ENCODE data around the gene AP1G1.
"Not testable (repeated sequence)": the region's sequence is repeated elsewhere in the genome, so short reads cannot be mapped to it uniquely, and the experiment has no call there.

AP1G1 gene

DNA sequence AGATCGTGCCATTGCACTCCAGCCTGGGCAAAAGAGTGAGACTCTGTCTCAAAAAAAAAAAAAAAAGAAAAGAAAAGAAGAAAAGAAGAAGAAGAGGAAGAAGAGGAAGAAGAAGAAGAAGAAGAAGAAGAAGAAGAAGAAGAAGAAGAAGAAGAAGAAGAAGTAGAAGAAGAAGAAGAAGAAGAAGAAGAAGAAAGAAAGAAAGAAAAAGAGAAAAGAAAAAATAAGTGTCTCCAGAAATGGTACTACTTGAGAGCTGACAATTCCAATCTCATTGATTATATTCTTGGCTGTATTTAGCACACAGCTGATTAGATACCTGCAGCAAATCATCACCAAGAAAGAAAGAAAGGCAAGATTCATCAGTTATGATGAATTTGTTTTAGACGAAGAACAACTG lies 23.5 kb upstream of the AP1G1 start:
- not testable (repeated sequence) for H3K27ac Mint-ChIP-seq, H3K9me3 Mint-ChIP-seq, H3K27me3 Mint-ChIP-seq, H3K4me1 Mint-ChIP-seq, H3K36me3 Mint-ChIP-seq, H3K4me3 Mint-ChIP-seq

DNA sequence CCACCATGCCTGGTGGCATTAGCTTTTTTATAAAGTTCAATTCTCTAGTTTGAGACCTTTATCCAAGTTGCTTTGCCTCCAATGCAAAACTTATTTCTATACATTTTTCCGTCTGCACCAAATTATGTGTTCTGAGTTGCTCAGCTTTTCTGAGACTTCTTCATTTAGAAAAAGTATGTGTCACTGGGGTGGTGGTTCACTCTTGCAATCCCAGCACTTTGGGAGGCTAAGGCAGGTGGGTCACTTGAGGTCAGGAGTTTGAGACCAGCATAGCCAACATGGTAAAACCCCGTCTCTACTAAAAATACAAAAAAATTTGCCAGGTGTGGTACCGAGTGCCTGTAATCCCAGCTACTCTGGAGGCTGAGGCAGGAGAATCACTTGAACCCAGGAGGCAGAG lies 23.1 kb upstream of the AP1G1 start:
- H3K27ac Mint-ChIP-seq, H3K9me3 Mint-ChIP-seq, H3K4me1 Mint-ChIP-seq, H3K36me3 Mint-ChIP-seq, H3K4me3 Mint-ChIP-seq, H3K27me3 Mint-ChIP-seq: not testable (repeated sequence)

DNA sequence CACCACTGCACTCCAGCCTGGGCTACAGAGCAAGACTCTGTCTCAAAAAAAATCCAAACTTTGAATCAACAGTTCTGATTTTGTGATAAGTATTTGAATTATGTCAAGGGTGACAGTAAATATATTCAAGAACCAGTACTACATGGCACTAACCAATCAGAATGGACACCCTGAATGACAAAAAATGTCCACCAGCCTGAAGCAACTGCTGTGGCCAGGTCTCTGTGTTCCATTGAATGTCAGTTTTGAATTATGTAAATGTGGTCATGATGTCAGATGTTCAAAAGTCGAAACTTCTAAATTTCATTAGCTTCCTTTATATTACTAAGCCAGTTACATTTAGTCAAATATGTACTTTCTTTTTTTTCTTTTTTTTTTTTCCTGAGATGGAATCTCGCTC lies 21.7 kb upstream of the AP1G1 start:
- H3K36me3 Mint-ChIP-seq = peaks cover 4% of the 10 kb centered on the region
- no peak overlapping the region for H3K27ac Mint-ChIP-seq

DNA sequence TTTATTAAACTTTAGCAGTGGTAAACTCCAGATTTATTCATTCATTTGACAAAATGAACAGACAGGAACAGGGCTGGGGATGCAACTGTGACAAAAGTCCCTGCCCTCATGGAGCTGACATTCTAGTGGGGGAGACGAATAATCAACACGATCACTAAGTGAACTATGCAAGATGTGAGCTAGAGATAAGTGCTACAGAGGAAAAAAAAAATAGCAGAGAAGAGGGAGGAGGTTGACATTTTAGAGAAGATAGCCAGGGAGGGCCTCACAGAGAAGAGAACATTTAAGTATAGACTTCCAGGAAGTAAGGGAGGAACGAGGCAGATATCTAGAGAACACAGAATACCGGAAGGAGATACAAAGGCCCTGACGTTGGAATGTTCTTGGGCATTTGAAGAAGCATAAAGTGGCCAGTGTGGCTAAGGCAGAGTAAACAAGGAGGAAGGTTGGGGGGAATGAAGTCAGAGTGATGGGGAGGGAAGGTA lies 17.9 kb upstream of the AP1G1 start:
- Mint-ChIP-seq H3K4me1 (peaks cover 6% of the 10 kb centered on the region), H3K27me3 (no peaks in the 10 kb centered on the region), H3K4me3 (no peak overlapping the region), H3K9me3 (no peaks in the 10 kb centered on the region), H3K36me3 (peaks cover 4% of the 10 kb centered on the region), H3K27ac (peak overlapping the region; percentile 38)

More for the DNA sequence above, 21.7 kb upstream of the AP1G1 start:
- Mint-ChIP-seq H3K4me3 (no peak overlapping the region), H3K27me3 (no peaks in the 10 kb centered on the region), H3K9me3 (no peaks in the 10 kb centered on the region), H3K4me1 (peaks cover 6% of the 10 kb centered on the region)

DNA sequence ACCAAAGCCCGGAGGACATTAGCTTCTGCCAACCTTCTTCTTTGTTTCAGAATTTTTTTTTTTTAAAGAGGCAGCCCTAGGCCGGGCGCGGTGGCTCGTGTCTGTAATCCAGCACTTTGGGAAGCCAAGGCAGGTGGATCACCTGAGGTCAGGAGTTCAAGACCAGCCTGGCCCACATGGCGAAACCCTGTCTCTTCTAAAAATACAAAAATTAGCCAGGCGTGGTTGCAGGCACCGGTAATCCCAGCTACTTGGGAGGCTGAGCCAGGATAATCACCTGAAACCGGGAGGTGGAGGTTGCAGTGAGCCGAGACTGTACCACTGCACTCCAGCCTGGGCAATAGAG lies 8.5 kb upstream of the AP1G1 start:
- H3K4me3 Mint-ChIP-seq = peak overlapping the region; percentile 54

DNA sequence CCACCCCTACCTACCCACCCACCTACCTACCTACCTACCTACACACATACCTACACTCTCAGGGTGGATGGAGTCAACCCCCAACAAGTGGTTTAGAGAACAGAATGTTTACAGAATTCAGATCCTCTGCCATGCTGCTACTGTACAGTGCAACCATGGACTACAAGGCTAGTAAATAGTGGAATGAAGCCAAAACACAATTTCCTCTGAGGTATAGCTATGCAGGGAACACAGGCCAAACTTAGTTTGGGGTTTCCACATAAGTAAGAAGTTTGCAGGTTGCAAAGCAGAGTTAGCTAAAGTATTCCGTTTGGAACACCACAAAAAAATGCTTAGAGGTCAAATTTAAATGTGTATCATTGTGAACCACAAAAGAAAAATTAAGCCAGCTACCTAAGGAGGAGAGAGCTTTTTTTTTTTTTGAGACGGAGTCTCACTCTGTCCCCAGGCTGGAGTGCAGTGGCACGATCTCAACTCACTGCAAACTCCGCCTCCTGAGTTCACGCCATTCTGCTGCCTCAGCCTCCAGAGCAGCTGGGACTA lies 2.7 kb upstream of the AP1G1 start:
- peaks cover 5% of the 10 kb centered on the region for H3K36me3 Mint-ChIP-seq
- H3K9me3 Mint-ChIP-seq = no peaks in the 10 kb centered on the region
- peak overlapping the region; percentile 70 for H3K27ac Mint-ChIP-seq
- no peak overlapping the region for H3K4me3 Mint-ChIP-seq
- no peaks in the 10 kb centered on the region for H3K27me3 Mint-ChIP-seq
- H3K4me1 Mint-ChIP-seq = peaks cover 21% of the 10 kb centered on the region

More for the DNA sequence above, 8.5 kb upstream of the AP1G1 start:
- H3K4me1 Mint-ChIP-seq = peaks cover 12% of the 10 kb centered on the region
- not testable (repeated sequence) for H3K36me3 Mint-ChIP-seq, H3K27me3 Mint-ChIP-seq, H3K9me3 Mint-ChIP-seq
- H3K27ac Mint-ChIP-seq = peak overlapping the region; percentile 74

DNA sequence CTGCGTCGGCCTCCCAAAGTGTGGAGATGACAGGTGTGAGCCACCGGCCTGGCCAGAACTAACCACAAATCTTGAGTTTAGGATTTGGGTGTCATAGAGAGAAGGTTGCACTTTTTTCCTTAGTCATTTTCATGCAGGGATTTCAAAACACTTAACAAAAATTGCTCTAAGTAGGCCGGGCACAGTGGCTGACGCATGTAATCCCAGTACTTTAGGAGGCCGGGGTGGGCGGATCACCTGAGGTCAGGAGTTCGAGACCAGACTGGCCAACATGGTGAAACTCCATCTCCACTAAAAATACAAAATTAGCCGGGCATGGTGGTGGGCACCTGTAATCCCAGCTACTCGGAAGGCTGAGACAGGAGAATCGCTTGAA lies 1.5 kb upstream of the AP1G1 start:
- H3K27me3 Mint-ChIP-seq, H3K36me3 Mint-ChIP-seq, H3K9me3 Mint-ChIP-seq: not testable (repeated sequence)
- Mint-ChIP-seq H3K4me3 (peak overlapping the region; percentile 99), H3K27ac (peak overlapping the region; percentile 100), H3K4me1 (peaks cover 27% of the 10 kb centered on the region)

DNA sequence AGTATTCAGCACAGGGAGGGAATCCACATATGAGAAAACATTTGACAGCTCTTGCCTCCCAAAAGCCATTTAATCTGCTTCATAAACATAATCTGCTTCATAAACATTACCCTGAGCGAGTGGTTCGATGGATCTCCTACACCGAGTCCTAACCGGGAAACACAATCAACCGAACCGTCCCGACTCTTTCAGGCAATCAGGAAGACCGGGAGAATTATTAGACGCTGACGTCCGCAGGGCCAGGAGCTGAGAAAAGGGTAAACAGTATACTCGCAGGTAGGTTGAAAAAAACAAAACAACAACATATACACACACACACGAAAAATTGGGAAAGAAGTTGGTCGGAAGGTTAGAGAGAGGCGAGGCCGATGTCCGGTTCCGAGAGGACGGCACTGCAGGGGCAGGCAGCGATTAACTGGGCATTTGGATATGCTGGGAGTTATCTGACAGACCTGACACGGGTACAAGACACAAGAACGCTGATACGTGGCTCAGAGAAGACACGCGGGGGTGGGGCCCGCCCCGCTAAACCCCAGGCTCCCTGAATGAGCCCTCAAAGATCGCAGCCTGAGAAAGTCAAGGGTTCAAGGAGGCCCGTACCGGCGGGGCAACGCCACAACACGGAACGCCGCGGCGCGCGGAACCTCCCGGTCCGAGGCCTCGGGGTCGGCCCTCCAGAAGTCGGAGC lies 585 bp downstream of the AP1G1 start:
- Mint-ChIP-seq H3K4me3 (peak overlapping the region; percentile 99), H3K27ac (peak overlapping the region; percentile 100), H3K36me3 (peaks cover 7% of the 10 kb centered on the region), H3K4me1 (peaks cover 45% of the 10 kb centered on the region), H3K27me3 (no peaks in the 10 kb centered on the region), H3K9me3 (no peaks in the 10 kb centered on the region)

DNA sequence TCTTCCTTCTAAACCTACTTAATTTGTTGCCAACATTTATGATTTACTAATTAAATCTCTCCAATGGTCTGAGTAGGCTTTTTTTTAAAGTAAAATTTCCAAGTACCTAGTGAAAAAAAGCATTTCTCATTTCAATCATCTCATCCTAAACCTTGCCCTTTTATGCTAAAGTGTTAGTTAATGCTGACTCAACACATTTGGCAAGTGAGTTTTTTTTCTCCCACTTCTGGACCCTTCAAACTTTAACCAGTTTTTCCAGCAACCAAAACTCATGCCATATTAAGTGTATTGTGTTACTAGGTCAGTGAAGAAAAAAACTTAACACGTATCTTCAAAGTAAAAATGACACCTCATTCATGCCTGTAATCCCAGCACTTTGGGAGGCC lies 5.3 kb downstream of the AP1G1 start:
- Mint-ChIP-seq H3K27me3 (no peaks in the 10 kb centered on the region), H3K4me1 (peaks cover 51% of the 10 kb centered on the region), H3K9me3 (no peaks in the 10 kb centered on the region), H3K36me3 (peaks cover 8% of the 10 kb centered on the region), H3K4me3 (no peak overlapping the region), H3K27ac (no peak overlapping the region)

DNA sequence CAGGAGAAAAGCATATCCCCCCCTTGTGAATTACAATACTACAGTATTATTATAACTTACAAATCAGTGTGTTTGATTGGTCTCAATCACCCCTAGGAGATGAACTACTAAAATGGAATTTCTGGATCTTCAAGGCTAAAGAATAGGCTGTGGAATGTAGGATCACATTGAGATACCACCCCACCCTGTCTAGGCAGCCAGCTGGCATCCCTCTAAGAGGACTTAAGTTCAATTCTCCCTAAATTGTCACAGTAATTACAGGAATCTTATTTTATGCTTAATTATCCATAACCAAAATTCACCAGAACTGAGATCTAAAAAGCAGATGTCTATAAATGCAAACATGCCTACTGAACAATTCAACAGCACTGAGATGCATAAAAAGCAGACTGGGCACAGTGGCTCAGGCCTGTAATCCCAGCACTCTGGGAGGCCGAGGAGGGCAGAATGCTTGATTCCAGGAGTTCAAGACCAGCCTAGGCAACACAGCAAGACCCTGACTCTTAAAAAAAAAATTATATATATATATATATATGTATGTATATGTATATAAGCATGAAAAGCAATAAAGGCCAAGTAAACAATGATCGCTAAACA lies 12.0 kb downstream of the AP1G1 start:
- no peak overlapping the region for H3K4me3 Mint-ChIP-seq

DNA sequence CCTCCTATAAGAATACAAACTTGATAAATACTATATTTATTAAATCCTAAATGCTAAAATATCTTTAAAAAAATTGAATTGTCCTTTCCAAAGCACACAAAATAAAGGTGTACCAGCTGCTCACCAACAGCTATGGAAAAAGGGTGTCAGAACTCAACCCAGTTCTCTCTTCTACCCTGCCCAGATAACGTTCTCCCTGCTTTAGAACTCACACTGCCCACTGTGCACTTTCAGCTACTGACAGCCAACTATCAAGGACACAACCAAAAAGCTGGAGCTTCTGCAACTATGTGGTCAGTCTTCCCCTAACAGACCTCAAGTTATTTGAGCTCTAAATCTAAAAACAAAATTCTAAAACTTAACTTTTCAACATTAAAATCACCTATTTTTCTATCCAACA lies 13.7 kb downstream of the AP1G1 start:
- peaks cover 76% of the 10 kb centered on the region for H3K4me1 Mint-ChIP-seq
- no peaks in the 10 kb centered on the region for H3K9me3 Mint-ChIP-seq
- H3K36me3 Mint-ChIP-seq = peaks cover 6% of the 10 kb centered on the region
- peak overlapping the region; percentile 44 for H3K27ac Mint-ChIP-seq
- no peaks in the 10 kb centered on the region for H3K27me3 Mint-ChIP-seq
- H3K4me3 Mint-ChIP-seq = peak overlapping the region; percentile 37

More for the DNA sequence above, 12.0 kb downstream of the AP1G1 start:
- Mint-ChIP-seq H3K4me1 (peaks cover 66% of the 10 kb centered on the region), H3K9me3 (no peaks in the 10 kb centered on the region), H3K27ac (peak overlapping the region; percentile 17), H3K36me3 (peaks cover 7% of the 10 kb centered on the region), H3K27me3 (no peaks in the 10 kb centered on the region)

DNA sequence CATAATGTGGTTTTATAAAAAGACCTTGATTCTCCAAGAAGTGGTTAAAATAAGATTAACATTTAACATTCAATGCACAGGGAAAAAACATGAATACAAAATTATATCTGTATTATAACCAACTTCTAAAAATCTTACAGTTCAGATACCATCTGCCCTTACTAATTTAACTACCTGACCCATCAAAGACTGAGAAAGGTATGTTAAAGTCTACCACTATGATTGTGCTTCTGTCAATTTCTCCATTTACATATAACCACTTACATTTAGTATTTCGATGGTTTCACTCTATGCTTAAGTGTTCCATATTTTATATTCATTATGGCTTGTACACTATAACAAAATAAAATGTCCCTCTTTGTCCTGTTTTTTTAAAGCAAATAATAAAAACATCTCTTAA lies 14.6 kb downstream of the AP1G1 start:
- Mint-ChIP-seq H3K36me3 (peaks cover 7% of the 10 kb centered on the region), H3K4me1 (peaks cover 78% of the 10 kb centered on the region), H3K9me3 (no peaks in the 10 kb centered on the region), H3K27me3 (no peaks in the 10 kb centered on the region), H3K4me3 (peak overlapping the region; percentile 1), H3K27ac (no peak overlapping the region)

DNA sequence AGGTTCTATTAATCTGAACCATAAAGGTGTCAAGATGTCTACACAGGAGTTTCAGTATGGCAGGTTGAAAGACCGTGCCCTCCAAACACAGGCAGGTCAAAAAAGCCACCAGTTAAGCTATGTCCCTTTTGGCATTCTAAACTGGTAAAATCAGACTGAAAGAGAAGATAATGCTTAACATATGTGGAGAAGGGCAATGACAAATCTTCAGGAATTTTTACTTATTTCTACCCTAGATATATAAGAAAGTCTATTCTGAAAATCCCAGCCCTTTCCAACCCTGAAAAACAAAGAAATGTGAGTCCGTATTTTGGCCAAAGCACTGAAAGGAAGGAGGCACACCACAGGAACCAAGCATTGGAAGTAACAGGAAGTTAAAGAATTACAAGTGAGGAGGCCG lies 16.5 kb downstream of the AP1G1 start:
- peak overlapping the region; percentile 57 for H3K27ac Mint-ChIP-seq
- H3K27me3 Mint-ChIP-seq = no peaks in the 10 kb centered on the region
- peak overlapping the region; percentile 1 for H3K4me3 Mint-ChIP-seq
- H3K4me1 Mint-ChIP-seq = peaks cover 74% of the 10 kb centered on the region
- peaks cover 9% of the 10 kb centered on the region for H3K36me3 Mint-ChIP-seq
- no peaks in the 10 kb centered on the region for H3K9me3 Mint-ChIP-seq

DNA sequence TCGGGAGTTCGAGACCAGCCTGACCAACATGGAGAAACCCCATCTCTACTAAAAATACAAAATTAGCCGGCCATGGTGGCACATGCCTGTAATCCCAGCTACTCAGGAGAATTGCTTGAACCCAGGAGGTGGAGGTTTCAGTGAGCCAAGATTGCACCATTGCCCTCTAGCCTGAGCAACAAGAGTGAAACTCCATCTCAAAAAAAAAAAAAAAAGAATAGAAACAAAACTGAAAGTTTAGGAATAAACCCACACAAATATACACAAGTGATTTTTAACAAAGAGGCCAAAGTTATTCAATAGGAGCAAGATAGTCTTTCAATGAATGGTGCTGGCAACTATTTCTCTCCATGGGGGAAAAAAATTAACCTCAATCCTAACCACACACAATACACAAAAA lies 18.3 kb downstream of the AP1G1 start:
- Mint-ChIP-seq H3K4me3 (peak overlapping the region; percentile 36), H3K27ac (peak overlapping the region; percentile 68), H3K4me1 (peaks cover 57% of the 10 kb centered on the region)
- not testable (repeated sequence) for H3K36me3 Mint-ChIP-seq, H3K9me3 Mint-ChIP-seq, H3K27me3 Mint-ChIP-seq

DNA sequence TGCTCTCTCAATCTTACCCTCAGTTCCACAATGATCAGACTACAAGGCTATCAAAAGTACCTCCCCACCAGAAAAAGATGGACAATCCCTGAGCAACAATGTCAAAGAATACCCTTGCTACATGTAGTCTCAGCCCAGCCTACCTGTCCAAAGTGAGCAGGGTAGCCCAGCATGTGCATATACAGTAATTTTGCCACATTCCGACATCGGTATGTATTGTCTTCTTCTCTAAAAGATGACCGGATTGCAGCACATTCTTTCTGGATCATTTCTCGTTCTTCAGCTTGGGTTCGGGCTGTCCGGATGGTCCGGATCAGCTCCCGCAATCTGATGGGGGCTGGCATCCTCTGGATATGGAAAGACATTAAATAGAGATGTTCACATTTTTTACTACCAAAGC lies 19.5 kb downstream of the AP1G1 start:
- Mint-ChIP-seq H3K27me3 (no peaks in the 10 kb centered on the region), H3K4me3 (no peak overlapping the region), H3K27ac (no peak overlapping the region), H3K4me1 (peaks cover 52% of the 10 kb centered on the region), H3K9me3 (no peaks in the 10 kb centered on the region), H3K36me3 (peaks cover 6% of the 10 kb centered on the region)

DNA sequence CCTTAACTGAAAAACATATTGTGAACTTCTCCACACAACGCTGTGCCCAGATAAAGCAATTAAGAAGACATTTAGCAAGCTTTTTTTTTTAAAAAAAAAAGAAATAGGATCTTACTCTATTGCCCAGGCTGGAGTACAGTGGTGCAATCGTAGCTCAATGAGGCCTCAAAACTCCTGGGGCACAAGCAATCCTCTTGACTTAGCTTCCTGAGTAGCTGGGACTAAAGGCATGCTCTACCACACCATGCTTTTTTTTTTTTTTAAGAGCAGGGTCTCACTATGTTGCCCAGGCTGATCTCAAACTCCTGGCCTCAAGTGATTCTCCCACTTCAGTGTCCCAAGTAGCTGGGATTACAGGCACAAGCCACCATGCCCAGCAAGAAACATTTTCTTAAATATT lies 20.1 kb downstream of the AP1G1 start:
- Mint-ChIP-seq H3K9me3 (no peaks in the 10 kb centered on the region), H3K27me3 (no peaks in the 10 kb centered on the region), H3K4me1 (peaks cover 51% of the 10 kb centered on the region), H3K36me3 (peaks cover 6% of the 10 kb centered on the region), H3K27ac (no peak overlapping the region), H3K4me3 (no peak overlapping the region)

DNA sequence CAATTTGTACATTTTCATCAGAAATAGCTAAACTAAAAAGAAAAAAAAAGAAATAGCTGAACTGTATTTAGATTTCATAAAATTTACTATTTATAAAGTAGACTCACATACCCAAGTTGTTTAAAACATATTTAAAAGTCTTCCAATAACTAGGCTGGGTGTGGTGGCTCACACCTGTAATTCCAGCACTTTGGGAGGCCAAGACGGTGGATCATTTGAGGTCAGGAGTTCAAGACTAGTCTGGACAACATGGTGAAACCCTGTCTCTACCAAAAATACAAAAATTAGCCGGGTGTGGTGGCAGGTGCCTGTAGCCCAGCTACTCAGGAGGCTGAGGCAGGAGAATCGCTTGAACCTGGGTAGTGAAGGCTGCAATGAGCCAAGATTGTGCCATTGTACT lies 23.5 kb downstream of the AP1G1 start:
- H3K4me1 Mint-ChIP-seq = peaks cover 32% of the 10 kb centered on the region
- not testable (repeated sequence) for H3K27ac Mint-ChIP-seq, H3K27me3 Mint-ChIP-seq, H3K36me3 Mint-ChIP-seq, H3K4me3 Mint-ChIP-seq, H3K9me3 Mint-ChIP-seq
